Smooth muscle cell (in vitro differentiated cells): ENCODE data around the gene GPHN. TPM values are rescaled to one million over a fixed set of nuclear protein-coding genes. Genes with fewer than 3 reads are reported as not detected.

Source experiments
- DNase-seq: peaks from one replicate; lab custom pipeline; 2025; ENCODE audit not compliant: unreplicated experiment; lab: John Stamatoyannopoulos, UW
- H2AFZ ChIP-seq: fragments of 200-600 bp; sonication (generic); 2 replicates; pipeline ENCODE4 v1.6.0; 2016; ENCODE audit warnings: antibody characterized with exemption, low read depth, mild to moderate bottlenecking
- H3F3A ChIP-seq: fragments of 200-600 bp; sonication (generic); 2 replicates; pipeline ENCODE4 v1.6.0; 2017; ENCODE audit warnings: antibody characterized with exemption, low read depth
- H3K27ac ChIP-seq: fragments of 200-600 bp; sonication (generic); 2 replicates; pipeline ENCODE4 v1.5.1; 2016; ENCODE audit warnings: low read depth, mild to moderate bottlenecking
- H3K27me3 ChIP-seq: fragments of 200-600 bp; sonication (generic); 2 replicates; pipeline ENCODE4 v1.6.1; 2016; ENCODE audit warnings: low read depth, mild to moderate bottlenecking
- H3K36me3 ChIP-seq: fragments of 200-600 bp; sonication (generic); 2 replicates; pipeline ENCODE4 v1.5.1; 2016; ENCODE audit warnings: low read depth
- H3K4me1 ChIP-seq: fragments of 200-600 bp; sonication (generic); 2 replicates; pipeline ENCODE4 v1.5.1; 2016; ENCODE audit warnings: low read depth
- H3K4me2 ChIP-seq: fragments of 200-600 bp; sonication (generic); 2 replicates; pipeline ENCODE4 v1.6.0; 2016; ENCODE audit warnings: mild to moderate bottlenecking
- H3K4me3 ChIP-seq: fragments of 200-600 bp; sonication (generic); 2 replicates; pipeline ENCODE4 v1.5.1; 2016; ENCODE audit warnings: mild to moderate bottlenecking
- H3K79me2 ChIP-seq: fragments of 200-600 bp; sonication (generic); 2 replicates; pipeline ENCODE4 v1.6.0; 2016; ENCODE audit warnings: low read depth, mild to moderate bottlenecking
- H3K9ac ChIP-seq: fragments of 200-600 bp; sonication (generic); 2 replicates; pipeline ENCODE4 v1.6.0; 2016; ENCODE audit warnings: low read depth
- H3K9me3 ChIP-seq: fragments of 200-600 bp; sonication (generic); replicated peaks from 2 replicates; pipeline ENCODE4 v1.5.1; 2016; ENCODE audit warnings: low read depth
- H4K20me1 ChIP-seq: fragments of 200-600 bp; sonication (generic); 2 replicates; pipeline ENCODE4 v1.6.0; 2016; ENCODE audit warnings: low read depth
- WGBS: methylation state at CpG from one replicate; pipeline ENCODE4 v1.1.7; 2016; ENCODE audit warnings: low lambda C conversion rate; 5-methylcytosine and 5-hydroxymethylcytosine counted together
- polyA plus RNA-seq: library from polyadenylated mRNA; unstranded; fragments of >200 nt; fragmentation: Nextera tagmentation; extraction: Ambion mirVana; gene quantifications from 2 replicates; pipeline ENCODE4 v1.2.1, GENCODE V29; 2016
- total RNA-seq: library from RNA; depleted of rRNA; stranded (reverse); fragments of >200 nt; gene quantifications from 2 replicates; pipeline ENCODE4 v1.2.3, GENCODE V29; 2014
- TF ChIP-seq, protein P1 (sequence below): fragments of 200-600 bp; sonication (generic); IDR thresholded peaks from 2 replicates; pipeline ENCODE4 v1.5.1; 2017; ENCODE audit warnings: borderline replicate concordance, mild to moderate bottlenecking, antibody characterized with exemption; ENCODE audit not compliant: insufficient read depth, poor library complexity, severe bottlenecking

GPHN gene
- total and polyA plus RNA-seq, 2 experiments from 2014 or later: 8.6 to 18.9 TPM

DNA sequence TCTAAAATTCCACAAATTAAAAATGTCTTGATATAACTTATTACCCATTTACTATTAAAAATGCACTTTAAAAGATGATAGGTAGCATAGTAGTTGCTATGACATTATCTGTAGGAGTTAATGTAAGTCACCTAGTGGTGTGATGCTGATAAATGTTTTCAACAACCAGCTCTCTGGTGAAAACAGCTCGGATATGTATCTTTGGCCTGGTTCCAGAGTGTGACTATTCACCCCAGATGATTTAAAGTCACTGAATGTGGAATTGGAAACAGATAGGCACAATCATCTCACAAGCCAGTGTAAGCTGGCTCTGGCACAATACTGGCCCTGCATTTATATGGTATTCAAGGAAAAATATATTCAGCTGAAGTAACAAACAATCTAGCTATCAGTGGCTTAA is 31.0 kb upstream of the GPHN start:
- Histone ChIP-seq H3K79me2 (no peaks in the 10 kb centered on the region), H4K20me1 (no peaks in the 10 kb centered on the region), H3K36me3 (no peaks in the 10 kb centered on the region), H3K4me1 (no peaks in the 10 kb centered on the region), H2AFZ (no peak overlapping the region), H3K4me3 (no peak overlapping the region), H3K27me3 (no peaks in the 10 kb centered on the region), H3K9me3 (no peaks in the 10 kb centered on the region), H3F3A (no peaks in the 10 kb centered on the region), H3K4me2 (no peak overlapping the region), H3K27ac (no peak overlapping the region), H3K9ac (no peak overlapping the region)
- TF ChIP-seq, protein P1, sequence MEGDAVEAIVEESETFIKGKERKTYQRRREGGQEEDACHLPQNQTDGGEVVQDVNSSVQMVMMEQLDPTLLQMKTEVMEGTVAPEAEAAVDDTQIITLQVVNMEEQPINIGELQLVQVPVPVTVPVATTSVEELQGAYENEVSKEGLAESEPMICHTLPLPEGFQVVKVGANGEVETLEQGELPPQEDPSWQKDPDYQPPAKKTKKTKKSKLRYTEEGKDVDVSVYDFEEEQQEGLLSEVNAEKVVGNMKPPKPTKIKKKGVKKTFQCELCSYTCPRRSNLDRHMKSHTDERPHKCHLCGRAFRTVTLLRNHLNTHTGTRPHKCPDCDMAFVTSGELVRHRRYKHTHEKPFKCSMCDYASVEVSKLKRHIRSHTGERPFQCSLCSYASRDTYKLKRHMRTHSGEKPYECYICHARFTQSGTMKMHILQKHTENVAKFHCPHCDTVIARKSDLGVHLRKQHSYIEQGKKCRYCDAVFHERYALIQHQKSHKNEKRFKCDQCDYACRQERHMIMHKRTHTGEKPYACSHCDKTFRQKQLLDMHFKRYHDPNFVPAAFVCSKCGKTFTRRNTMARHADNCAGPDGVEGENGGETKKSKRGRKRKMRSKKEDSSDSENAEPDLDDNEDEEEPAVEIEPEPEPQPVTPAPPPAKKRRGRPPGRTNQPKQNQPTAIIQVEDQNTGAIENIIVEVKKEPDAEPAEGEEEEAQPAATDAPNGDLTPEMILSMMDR: no peak
- DNase-seq: no peak
- 66% methylated on average over 1 of the region's 1 CpG for WGBS

DNA sequence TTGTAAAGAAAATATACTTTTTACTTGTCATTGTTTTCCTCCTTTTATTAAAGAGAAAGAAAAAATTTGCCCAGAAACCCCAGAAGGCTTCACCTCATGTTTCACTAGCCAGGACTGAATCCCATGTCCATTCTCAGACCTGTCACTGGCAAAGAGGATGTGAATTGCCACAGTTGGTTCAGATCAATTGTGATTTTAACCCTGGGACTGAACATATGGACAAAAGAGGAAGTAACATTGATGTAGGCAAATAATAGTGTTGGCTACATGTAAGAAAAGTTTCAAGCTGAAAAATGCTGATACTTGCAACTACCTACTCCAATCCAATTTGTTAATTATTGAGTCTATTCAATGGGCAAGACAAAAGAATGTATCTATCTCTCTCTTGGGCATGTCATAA is 30.4 kb upstream of the GPHN start:
- no peaks in the 10 kb centered on the region for H4K20me1 ChIP-seq
- TF ChIP-seq, protein P1: no peak
- H3K36me3 ChIP-seq: no peaks in the 10 kb centered on the region
- H3K9ac ChIP-seq: no peak overlapping the region
- H3K27me3 ChIP-seq: no peaks in the 10 kb centered on the region
- H3K4me3 ChIP-seq: no peak overlapping the region
- no peak for DNase-seq
- no peak overlapping the region for H3K27ac ChIP-seq
- H2AFZ ChIP-seq: no peak overlapping the region
- H3F3A ChIP-seq: no peaks in the 10 kb centered on the region
- H3K4me2 ChIP-seq: no peak overlapping the region
- H3K9me3 ChIP-seq: no peaks in the 10 kb centered on the region
- no peaks in the 10 kb centered on the region for H3K4me1 ChIP-seq
- no peaks in the 10 kb centered on the region for H3K79me2 ChIP-seq

DNA sequence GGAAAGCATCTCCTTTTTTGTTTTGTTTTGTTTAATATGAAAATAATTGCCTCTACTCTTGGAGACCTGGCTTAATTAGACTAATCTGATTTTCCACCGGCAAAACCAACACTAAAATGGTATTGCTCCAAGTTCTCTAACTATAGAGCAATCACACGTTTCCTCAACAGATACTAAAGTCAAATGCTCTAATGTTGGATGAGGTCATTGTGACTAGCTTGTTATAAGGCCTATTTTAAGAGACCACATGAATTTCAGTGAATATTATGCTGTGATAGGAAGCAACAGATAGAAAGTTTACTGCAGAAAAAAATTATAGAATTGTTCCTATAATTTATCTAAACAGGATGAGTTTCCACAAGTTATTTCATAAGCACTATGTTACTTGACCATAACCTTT is 25.1 kb upstream of the GPHN start:
- no peak for DNase-seq
- no peak overlapping the region for H3K4me2 ChIP-seq
- H3K36me3 ChIP-seq: no peaks in the 10 kb centered on the region
- H3K9ac ChIP-seq: no peak overlapping the region
- no peak overlapping the region for H2AFZ ChIP-seq
- no peaks in the 10 kb centered on the region for H3F3A ChIP-seq
- no peak overlapping the region for H3K27ac ChIP-seq
- WGBS: 91% methylated on average over 2 of the region's 2 CpGs
- H4K20me1 ChIP-seq: no peaks in the 10 kb centered on the region
- no peaks in the 10 kb centered on the region for H3K79me2 ChIP-seq
- no peaks in the 10 kb centered on the region for H3K4me1 ChIP-seq
- H3K4me3 ChIP-seq: no peak overlapping the region
- H3K9me3 ChIP-seq: no peaks in the 10 kb centered on the region
- peaks cover 7% of the 10 kb centered on the region for H3K27me3 ChIP-seq
- TF ChIP-seq, protein P1: no peak

- Histone ChIP-seq H3K27ac (no peak overlapping the region), H3K9ac (no peak overlapping the region), H3K4me1 (no peaks in the 10 kb centered on the region), H4K20me1 (no peaks in the 10 kb centered on the region), H3K79me2 (no peaks in the 10 kb centered on the region), H3K9me3 (no peaks in the 10 kb centered on the region), H3F3A (no peaks in the 10 kb centered on the region), H3K4me2 (no peak overlapping the region), H3K4me3 (no peak overlapping the region), H2AFZ (no peak overlapping the region), H3K36me3 (no peaks in the 10 kb centered on the region), H3K27me3 (peaks cover 11% of the 10 kb centered on the region)
- TF ChIP-seq, protein P1: no peak
- DNase-seq: no peak
- WGBS: 74% methylated on average over 1 of the region's 1 CpG
Measured at GRCh38 chr14:66483322-66483721, 24.6 kb upstream of the GPHN start.
